ENCODE data around the gene NOL7. TPM values are rescaled to one million over a fixed set of nuclear protein-coding genes. Genes with fewer than 3 reads are reported as not detected.

The NOL7 gene
- total RNA-seq, 1 experiment from 2014 or later = 102 TPM

DNA sequence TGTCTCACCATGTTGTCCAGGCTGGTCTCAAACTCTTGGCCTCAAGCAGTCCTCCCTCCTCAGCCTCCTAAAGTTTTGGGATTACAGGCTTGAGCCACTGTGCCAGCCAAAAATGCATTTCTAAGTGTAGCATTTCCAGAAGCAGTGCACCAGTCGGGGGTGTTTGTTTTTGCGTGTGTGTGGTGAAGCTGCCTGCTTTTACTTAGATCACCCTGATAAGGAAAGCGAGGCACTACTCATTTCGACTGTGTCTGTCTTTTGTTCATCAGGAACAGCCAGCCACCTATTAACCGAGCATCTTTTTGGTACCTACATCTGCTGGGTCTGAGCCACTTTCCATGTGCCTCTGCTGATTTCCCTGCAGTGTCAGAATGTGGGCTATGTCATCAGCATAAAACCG, 22.0 kb upstream of the NOL7 start:
- H3K27ac ChIP-seq (ENCODE audit: low read depth, low read length, poor library complexity, severe bottlenecking) = no peak overlapping the region
- no TSS peak for BruUV-seq (replicated peaks)
- H3K36me3 ChIP-seq (ENCODE audit: insufficient read depth, low read length, poor library complexity, severe bottlenecking) = peaks cover 5% of the 10 kb centered on the region
- no peaks in the 10 kb centered on the region for H3K9me3 ChIP-seq (ENCODE audit: low read depth, low read length, poor library complexity, severe bottlenecking)
- ChIA-PET POLR2A (ENCODE audit: low non-redundant PET) (no interaction called here), CTCF (no interaction called here)
- no peak for DNase-seq (ENCODE audit: low spot score)
- H3K4me3 ChIP-seq (ENCODE audit: low read depth, low read length, poor library complexity, severe bottlenecking) = no peak overlapping the region
- TF ChIP-seq EZH2 (IDR thresholded peaks at IDR 0.05; ENCODE audit: borderline replicate concordance, low read depth, low read length, poor library complexity, severe bottlenecking) = no peak
- TF ChIP-seq, protein P1, sequence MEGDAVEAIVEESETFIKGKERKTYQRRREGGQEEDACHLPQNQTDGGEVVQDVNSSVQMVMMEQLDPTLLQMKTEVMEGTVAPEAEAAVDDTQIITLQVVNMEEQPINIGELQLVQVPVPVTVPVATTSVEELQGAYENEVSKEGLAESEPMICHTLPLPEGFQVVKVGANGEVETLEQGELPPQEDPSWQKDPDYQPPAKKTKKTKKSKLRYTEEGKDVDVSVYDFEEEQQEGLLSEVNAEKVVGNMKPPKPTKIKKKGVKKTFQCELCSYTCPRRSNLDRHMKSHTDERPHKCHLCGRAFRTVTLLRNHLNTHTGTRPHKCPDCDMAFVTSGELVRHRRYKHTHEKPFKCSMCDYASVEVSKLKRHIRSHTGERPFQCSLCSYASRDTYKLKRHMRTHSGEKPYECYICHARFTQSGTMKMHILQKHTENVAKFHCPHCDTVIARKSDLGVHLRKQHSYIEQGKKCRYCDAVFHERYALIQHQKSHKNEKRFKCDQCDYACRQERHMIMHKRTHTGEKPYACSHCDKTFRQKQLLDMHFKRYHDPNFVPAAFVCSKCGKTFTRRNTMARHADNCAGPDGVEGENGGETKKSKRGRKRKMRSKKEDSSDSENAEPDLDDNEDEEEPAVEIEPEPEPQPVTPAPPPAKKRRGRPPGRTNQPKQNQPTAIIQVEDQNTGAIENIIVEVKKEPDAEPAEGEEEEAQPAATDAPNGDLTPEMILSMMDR (conservative IDR thresholded peaks at IDR 0.05; ENCODE audit: low read depth, low read length) = no peak
- H3K27me3 ChIP-seq (replicated peaks; ENCODE audit: insufficient read depth, low read depth, low read length, poor library complexity) = no peaks in the 10 kb centered on the region
- intact Hi-C loops (cut with micrococcal nuclease; ENCODE audit: unreplicated experiment) = no loop called here
- H3K4me1 ChIP-seq (ENCODE audit: insufficient read depth, low read length, poor library complexity, severe bottlenecking) = no peaks in the 10 kb centered on the region

DNA sequence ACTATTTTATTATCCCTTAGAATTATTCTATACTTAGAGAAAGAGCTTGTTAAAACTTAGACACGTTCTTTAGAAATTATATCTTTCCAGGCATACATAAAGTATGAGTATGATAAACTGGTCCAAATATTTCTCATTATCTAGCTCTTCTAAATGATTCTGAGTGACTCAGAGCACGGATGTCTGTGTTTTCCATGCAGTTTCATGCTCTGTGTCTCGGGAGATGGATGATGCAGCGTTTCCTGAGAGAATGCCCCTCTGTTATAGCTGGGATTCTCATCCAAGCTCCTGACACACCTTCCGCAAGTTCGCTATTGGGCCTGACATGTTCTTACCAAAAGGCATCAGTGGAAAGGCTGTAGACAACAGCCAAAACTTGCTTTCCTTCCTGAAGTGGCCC, 21.4 kb upstream of the NOL7 start:
- Histone ChIP-seq H3K4me1 (ENCODE audit: insufficient read depth, low read length, poor library complexity, severe bottlenecking) (no peaks in the 10 kb centered on the region), H3K9me3 (ENCODE audit: low read depth, low read length, poor library complexity, severe bottlenecking) (no peaks in the 10 kb centered on the region), H3K27ac (ENCODE audit: low read depth, low read length, poor library complexity, severe bottlenecking) (no peak overlapping the region), H3K27me3 (replicated peaks; ENCODE audit: insufficient read depth, low read depth, low read length, poor library complexity) (no peaks in the 10 kb centered on the region), H3K36me3 (ENCODE audit: insufficient read depth, low read length, poor library complexity, severe bottlenecking) (peaks cover 5% of the 10 kb centered on the region), H3K4me3 (ENCODE audit: low read depth, low read length, poor library complexity, severe bottlenecking) (no peak overlapping the region)
- DNase-seq (ENCODE audit: low spot score) = no peak
- intact Hi-C loops (cut with micrococcal nuclease; ENCODE audit: unreplicated experiment) = no loop called here
- ChIA-PET POLR2A (ENCODE audit: low non-redundant PET) (no interaction called here), CTCF (no interaction called here)
- TF ChIP-seq, protein P1 (conservative IDR thresholded peaks at IDR 0.05; ENCODE audit: low read depth, low read length) = no peak
- TF ChIP-seq EZH2 (IDR thresholded peaks at IDR 0.05; ENCODE audit: borderline replicate concordance, low read depth, low read length, poor library complexity, severe bottlenecking) = no peak
- no TSS peak for BruUV-seq (replicated peaks)

DNA sequence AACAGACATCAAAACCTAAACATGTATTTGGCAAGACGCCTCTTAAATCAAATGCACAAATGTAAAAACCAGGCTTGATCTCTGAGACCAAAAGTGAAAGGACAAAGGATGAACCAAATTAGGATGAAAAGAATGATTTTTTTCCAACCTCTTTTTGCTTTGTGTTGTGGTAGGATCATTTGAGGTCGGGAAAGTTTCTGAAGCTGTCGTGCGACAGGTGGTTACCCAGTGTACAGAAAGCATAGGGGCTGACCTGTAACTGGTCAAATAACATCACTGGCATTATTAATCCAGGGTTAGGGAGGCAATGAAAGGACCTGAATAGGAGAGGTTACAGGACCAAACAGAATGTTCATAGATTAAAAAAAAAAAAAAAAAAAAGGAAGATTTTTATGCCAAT, 18.1 kb upstream of the NOL7 start:
- H3K27me3 ChIP-seq (replicated peaks; ENCODE audit: insufficient read depth, low read depth, low read length, poor library complexity) = no peaks in the 10 kb centered on the region
- intact Hi-C loops (cut with micrococcal nuclease; ENCODE audit: unreplicated experiment) = no loop called here
- CTCF ChIA-PET = no interaction called here
- no peak for DNase-seq (ENCODE audit: low spot score)
- no peak for TF ChIP-seq EZH2 (IDR thresholded peaks at IDR 0.05; ENCODE audit: borderline replicate concordance, low read depth, low read length, poor library complexity, severe bottlenecking)
- TF ChIP-seq, protein P1 (conservative IDR thresholded peaks at IDR 0.05; ENCODE audit: low read depth, low read length) = no peak
- BruUV-seq (replicated peaks) = no TSS peak
- POLR2A ChIA-PET (ENCODE audit: low non-redundant PET) = no interaction called here
- H3K27ac ChIP-seq (ENCODE audit: low read depth, low read length, poor library complexity, severe bottlenecking) = no peak overlapping the region
- H3K4me3 ChIP-seq (ENCODE audit: low read depth, low read length, poor library complexity, severe bottlenecking) = no peak overlapping the region
- no peaks in the 10 kb centered on the region for H3K4me1 ChIP-seq (ENCODE audit: insufficient read depth, low read length, poor library complexity, severe bottlenecking)
- H3K36me3 ChIP-seq (ENCODE audit: insufficient read depth, low read length, poor library complexity, severe bottlenecking) = peaks cover 5% of the 10 kb centered on the region
- no peaks in the 10 kb centered on the region for H3K9me3 ChIP-seq (ENCODE audit: low read depth, low read length, poor library complexity, severe bottlenecking)

Data from A673 (cell line).